Endothelial cell of umbilical vein (primary cell): ENCODE data around the gene NFATC4.

Experiments
- CTCF ChIP-seq, 2 donors: IDR thresholded peaks; 1 replicate in 1 of 2; 2 replicates in 1 of 2; pipeline ENCODE4 v1.5.1; 2011; ENCODE audit warnings: low read length in 2 of 2, mild to moderate bottlenecking in 2 of 2, moderate library complexity in 2 of 2, control low read depth in 1 of 2, inconsistent platforms in 1 of 2, low read depth in 1 of 2; ENCODE audit not compliant: insufficient read depth in 1 of 2; ENCODE audit errors: extremely low read depth in 1 of 2
- POLR2A ChIP-seq: IDR thresholded peaks from 2 replicates; pipeline ENCODE4 v1.6.1; 2012; ENCODE audit warnings: low read depth, mild to moderate bottlenecking, control low read depth, low read length

- TF ChIP-seq CTCF (IDR thresholded peaks at IDR 0.05; ENCODE audit: extremely low read depth in 1 of 2, insufficient read depth in 1 of 2, low read depth in 1 of 2, low read length in 2 of 2) = no peak
- no peak for TF ChIP-seq POLR2A
These were observed 203 bp downstream of the NFATC4 start for GRCh38 chr14:24368212-24368561.
